ENCODE data around the gene RFTN1. TPM values are rescaled to one million over a fixed set of nuclear protein-coding genes. Genes with fewer than 3 reads are reported as not detected.

Gene RFTN1
- total RNA-seq, 1 donor from 2014 or later, result 26.5 TPM

GRCh38 chr3:16533928-16534574 lies 20.6 kb upstream of the RFTN1 start:
- intact Hi-C loops (cut with DNase I), result loop anchor here (5.0 kb wide), 1 partner anchor 247 kb away; no protein-coding TSS in a partner anchor

GRCh38 chr3:16529264-16529663 lies 15.8 kb upstream of the RFTN1 start:
- intact Hi-C loops (cut with DNase I), result no loop called here
- DNase-seq (ENCODE audit: low spot score), result no peak

More at GRCh38 chr3:16533928-16534574, 20.6 kb upstream of the RFTN1 start:
- DNase-seq (ENCODE audit: low spot score), result no peak

DNA sequence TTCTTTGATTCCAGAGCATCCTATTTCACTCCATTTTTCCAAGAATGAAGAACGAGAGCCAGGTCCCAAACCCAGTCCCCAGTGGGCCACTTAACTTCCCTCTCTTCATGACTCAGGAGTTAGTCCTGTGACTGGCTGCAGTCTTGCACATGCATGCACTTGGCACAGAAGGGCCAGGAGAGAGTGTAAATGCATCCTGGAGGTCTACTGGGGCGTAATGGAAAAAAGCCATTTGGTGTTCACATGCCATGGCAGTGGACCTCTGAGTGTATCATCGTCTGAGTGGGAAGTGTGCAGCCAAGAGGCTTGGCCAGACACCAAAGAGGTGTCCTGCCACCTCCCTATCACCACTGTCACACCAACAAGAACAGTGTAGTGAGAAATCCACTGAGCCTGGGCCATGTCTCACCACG lies 15.1 kb upstream of the RFTN1 start:
- intact Hi-C loops (cut with DNase I), result no loop called here
- no peak for DNase-seq (ENCODE audit: low spot score)

DNA sequence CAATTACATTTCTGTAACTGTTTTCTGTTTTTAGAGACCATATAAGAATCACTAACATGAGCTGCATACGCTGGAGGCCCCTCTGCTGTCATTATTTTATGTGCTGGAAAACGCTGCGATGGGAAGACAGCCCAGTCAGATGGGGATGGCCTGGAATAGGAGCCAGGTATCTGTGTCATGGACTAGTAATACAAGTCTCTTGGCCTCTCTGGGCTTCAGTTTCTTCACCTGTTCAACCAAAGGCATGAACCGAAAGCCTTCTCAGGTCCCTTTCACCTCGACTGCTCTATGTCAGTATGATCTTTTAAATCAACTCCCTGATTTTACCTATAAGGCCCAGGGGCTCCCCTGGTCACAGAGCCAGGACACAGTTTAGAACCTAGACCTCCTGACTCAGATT lies 14.6 kb upstream of the RFTN1 start:
- DNase-seq (ENCODE audit: low spot score), result no peak

DNA sequence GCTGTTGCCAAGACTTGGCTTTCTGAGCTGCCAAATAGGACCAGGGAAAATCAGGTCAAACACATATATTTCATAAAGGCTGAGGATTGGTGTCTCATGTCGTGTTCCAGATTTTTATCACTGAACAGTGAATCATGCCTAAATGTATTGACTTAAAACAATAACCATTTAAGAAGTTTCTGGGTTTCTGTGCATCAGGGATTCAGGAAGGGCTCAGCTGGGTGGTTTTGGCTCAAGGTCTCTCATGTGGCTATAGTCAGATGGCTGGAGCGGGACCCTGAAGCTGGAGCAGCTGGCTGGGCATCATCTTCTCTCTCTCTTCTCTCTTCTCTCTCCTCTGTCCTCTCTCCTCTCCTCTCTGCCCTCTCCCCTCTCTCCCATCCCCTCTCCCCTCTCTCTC lies 10.7 kb upstream of the RFTN1 start:
- DNase-seq (ENCODE audit: low spot score), result no peak
- intact Hi-C loops (cut with DNase I), result no loop called here

More for the DNA sequence above, 14.6 kb upstream of the RFTN1 start:
- intact Hi-C loops (cut with DNase I), result no loop called here

- no peak for DNase-seq (ENCODE audit: low spot score)
- intact Hi-C loops (cut with DNase I), result no loop called here
Measured at GRCh38 chr3:16523778-16524177, 10.3 kb upstream of the RFTN1 start.

DNA sequence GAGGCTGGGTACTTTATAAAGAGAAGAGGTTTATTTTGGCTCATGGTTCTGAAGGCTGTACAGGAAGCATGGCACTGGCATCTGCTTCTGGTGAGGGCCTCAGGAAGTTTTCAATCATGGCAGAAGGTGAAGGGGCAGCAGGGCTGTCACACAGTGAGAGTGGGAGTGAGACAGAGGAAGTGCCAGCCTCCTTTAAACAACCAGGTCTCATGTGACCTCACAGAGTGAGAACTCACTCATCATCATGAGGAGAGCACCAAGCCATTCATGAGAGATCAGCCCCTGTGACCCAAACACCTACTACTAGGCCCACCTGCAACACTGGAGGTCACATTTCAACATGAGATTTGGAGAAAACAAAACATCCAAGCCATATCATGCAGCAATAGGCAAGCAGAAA lies 9.3 kb upstream of the RFTN1 start:
- intact Hi-C loops (cut with DNase I), result no loop called here
- DNase-seq (ENCODE audit: low spot score), result no peak

DNA sequence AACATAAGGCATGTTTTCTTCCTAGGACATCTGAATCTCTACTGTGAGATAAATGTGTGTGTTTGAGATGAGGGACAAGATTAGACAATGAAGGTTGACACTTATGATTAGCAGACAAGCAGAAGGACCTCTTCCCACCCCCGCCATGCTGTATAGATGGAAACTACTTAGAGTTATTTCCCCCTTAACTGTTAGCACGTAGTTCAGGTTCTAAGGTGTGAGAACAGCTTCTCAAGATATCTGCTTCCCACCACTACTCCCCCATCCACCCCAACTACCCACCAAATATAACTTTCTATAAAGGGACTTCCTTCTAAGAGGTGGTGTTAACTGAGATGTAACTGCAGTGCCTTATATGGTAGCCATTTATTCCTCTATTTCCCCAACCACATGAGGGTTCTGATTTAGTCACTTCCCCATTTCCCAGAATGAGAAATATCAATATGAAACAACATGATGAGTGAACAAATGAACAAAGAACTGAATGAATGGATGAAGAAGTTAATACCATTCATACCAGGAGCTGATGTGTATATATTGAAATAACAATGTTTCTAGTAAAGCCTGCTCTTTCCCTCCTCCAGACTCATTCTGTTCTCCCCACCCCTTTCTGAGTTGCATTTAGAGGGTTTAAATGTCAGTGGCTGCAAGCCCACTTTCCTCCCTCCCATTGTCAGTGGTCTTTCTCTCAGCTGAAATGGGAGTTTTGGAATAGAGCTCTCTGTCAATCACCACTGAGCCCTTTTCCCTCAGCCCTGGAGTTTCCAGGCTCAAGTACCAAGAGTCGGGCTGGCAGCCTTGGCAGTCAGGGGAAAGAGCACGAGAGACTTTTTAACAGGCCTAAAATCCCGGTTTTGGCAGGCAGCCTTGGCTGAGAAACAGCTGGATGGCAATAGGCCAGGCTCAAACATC lies 7.7 kb upstream of the RFTN1 start:
- no peak for DNase-seq (ENCODE audit: low spot score)
- intact Hi-C loops (cut with DNase I), result no loop called here

GRCh38 chr3:16520241-16520969 lies 6.9 kb upstream of the RFTN1 start:
- DNase-seq (ENCODE audit: low spot score), result no peak
- intact Hi-C loops (cut with DNase I), result no loop called here

DNA sequence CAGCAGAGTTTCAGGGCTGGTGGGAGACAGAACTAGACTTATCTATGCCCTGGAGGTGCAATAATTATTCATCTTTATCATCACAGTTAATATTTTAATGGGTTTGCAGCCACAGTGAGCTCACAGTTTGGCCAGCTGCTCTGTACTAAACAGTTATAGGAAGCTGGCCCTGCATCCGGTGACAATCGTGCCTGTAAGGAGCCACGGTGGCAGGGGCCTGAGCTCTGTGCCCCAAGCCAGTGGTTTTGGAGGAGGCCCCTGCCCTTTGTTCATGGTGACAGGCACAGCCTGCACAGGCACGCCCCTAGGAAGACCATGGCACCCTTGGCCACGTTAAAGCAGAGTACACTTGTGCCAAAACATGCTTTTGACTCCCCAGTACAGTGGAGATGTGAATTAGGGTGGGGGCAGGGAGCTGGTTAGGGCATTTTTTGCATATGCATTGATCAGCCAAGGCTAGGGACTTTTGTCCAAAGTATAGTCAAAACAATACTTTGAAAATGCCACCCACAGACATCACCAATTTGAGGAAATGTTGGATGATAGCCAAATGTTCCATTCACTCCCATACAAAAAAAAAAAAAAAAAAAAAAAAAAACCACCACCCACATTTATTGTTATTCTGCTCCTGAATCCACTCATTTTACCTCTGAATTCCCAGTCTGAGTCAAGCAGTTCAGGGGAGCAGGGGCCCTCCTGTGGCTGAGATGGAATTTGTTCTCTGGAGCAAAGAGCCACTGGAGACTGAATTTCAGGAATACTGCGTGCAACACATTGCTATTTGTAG lies 3.4 kb upstream of the RFTN1 start:
- intact Hi-C loops (cut with DNase I), result loop anchor here (1.0 to 5.0 kb wide), 4 partner anchors 28 to 250 kb away; partner anchors contain the start of gene OXNAD1
- DNase-seq (ENCODE audit: low spot score), result no peak

GRCh38 chr3:16515885-16516420 lies 2.5 kb upstream of the RFTN1 start:
- intact Hi-C loops (cut with DNase I), result loop anchor here (1.0 to 5.0 kb wide), 3 partner anchors 29 to 249 kb away; partner anchors contain the start of gene OXNAD1
- DNase-seq (ENCODE audit: low spot score), result no peak

GRCh38 chr3:16514755-16515353 lies 1.4 kb upstream of the RFTN1 start:
- no peak for DNase-seq (ENCODE audit: low spot score)
- intact Hi-C loops (cut with DNase I), result loop anchor here (5.0 kb wide), 3 partner anchors 48 to 248 kb away; partner anchors contain the start of gene OXNAD1

- intact Hi-C loops (cut with DNase I), result loop anchor here (5.0 kb wide), 1 partner anchor 47 kb away; no protein-coding TSS in a partner anchor
Measured at GRCh38 chr3:16514021-16514700, 662 bp upstream of the RFTN1 start.

DNA sequence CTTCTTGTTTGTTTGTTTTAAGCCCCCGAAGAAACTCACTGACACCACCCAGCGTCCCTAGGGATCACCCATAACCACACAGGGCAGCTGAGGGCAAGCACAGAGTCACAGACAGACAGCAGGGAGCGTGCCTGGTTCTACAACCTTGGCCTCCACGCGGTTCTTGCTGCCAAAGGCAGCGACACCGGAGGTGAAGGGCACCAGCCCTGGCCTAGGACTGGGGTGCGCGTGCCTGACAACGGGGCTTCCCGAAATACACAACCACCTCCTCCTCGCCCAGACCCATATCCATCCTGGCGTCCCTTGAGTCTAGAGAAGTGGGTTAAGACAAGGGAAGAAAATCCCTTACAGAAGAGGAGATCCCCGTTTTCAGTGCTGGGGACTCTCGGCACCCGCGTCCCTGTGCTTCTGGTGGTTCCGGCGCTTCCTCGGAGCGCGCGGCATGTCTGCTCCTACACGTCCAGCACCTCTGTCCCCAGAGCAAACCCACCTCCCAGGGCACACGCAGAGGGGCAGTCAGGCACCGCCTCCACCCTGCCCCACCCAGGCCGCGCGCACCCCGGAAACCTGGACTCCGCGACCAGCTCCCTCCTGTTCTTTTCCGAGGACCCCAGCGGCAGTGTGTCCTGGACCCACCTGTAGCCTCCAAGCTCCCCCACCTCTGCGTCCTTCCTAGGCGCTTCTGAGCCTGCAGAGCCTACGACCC lies 911 bp downstream of the RFTN1 start:
- DNase-seq (ENCODE audit: low spot score), result peak; percentile 84
- intact Hi-C loops (cut with DNase I), result loop anchor here (5.0 kb wide), 1 partner anchor 45 kb away; no protein-coding TSS in a partner anchor

More at GRCh38 chr3:16514021-16514700, 662 bp upstream of the RFTN1 start:
- DNase-seq (ENCODE audit: low spot score), result no peak

- intact Hi-C loops (cut with DNase I), result loop anchor here (5.0 kb wide), 1 partner anchor 45 kb away; no protein-coding TSS in a partner anchor
- peak; percentile 81 for DNase-seq (ENCODE audit: low spot score)
Measured at GRCh38 chr3:16511681-16512434, 1.6 kb downstream of the RFTN1 start.

DNA sequence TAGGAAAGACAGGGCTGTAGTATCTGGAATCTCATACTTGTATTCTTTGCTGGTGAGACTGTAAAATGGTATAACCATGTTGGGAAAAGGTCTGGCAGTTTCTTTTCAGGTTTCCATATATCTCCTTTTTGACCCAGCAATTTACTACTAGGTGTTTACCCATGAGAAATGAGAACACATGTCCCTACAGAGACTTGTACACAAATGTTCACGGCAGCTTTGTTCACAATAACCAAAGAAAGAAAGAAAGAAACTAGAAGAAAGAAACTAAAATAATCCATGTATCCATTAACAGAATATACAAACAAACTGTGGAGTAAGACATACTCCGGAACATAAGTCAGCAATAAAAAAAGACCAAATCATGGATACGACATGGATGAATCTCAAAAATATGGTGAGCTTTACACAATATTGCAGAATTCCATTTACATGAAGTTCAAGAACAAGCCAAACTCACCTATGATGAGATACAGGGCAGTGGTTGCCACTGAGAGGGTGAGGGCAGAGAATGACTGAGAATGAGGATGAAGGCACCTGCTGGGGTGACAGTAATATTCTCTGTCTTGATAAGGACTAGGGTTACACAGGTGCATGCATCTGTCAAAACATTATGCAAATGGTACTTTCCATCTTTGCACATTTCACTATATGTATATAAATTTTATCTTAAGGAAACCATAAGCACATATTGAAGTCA lies 2.7 kb downstream of the RFTN1 start:
- no peak for DNase-seq (ENCODE audit: low spot score)
- intact Hi-C loops (cut with DNase I), result loop anchor here (5.0 kb wide), 1 partner anchor 43 kb away; no protein-coding TSS in a partner anchor

Measured in cardiac septum (tissue), 1 donor.